Activated T-helper 1 cell treated with Interleukin-2 at 50 U/mL for 16 hours (primary cell): ENCODE measurements around the gene CLEC1B.
"Not testable (repeated sequence)": the region's sequence is repeated elsewhere in the genome, so short reads cannot be mapped to it uniquely, and the experiment has no call there.

Source experiments
- DNase-seq: peaks from one replicate; pipeline ENCODE4 v3.0.0-alpha.2; 2020; ENCODE audit warnings: low read depth

CLEC1B gene

GRCh38 chr12:9999016-9999415 is at the start of gene CLEC1B:
CLEC1B (minus strand) TSS chr12:9999121; CDS start chr12:9999100, 21 bp downstream.
- DNase-seq: no peak

DNA sequence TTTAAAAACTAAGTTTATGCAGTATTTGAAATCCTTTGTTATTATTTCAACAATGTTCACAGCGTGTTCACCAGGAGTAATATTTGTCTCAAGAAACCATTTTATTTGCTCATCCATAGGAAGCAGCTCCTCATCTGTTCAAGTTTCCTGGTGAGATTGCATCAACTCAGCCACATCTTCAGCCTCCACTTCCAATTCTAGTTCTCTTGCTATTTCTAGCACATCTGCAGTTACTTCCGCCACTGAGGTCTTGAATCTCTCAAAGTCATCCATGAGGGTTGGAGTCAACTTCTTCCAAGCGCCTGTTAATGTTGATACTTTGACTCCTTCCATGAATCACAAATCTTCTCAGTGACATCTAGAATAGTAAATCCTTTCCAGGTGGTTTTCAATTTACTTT is 49.6 kb upstream of the CLEC1B start:
- no peak for DNase-seq

- no peak for DNase-seq
These were observed 43.2 kb upstream of the CLEC1B start for GRCh38 chr12:10042167-10042566.

DNA sequence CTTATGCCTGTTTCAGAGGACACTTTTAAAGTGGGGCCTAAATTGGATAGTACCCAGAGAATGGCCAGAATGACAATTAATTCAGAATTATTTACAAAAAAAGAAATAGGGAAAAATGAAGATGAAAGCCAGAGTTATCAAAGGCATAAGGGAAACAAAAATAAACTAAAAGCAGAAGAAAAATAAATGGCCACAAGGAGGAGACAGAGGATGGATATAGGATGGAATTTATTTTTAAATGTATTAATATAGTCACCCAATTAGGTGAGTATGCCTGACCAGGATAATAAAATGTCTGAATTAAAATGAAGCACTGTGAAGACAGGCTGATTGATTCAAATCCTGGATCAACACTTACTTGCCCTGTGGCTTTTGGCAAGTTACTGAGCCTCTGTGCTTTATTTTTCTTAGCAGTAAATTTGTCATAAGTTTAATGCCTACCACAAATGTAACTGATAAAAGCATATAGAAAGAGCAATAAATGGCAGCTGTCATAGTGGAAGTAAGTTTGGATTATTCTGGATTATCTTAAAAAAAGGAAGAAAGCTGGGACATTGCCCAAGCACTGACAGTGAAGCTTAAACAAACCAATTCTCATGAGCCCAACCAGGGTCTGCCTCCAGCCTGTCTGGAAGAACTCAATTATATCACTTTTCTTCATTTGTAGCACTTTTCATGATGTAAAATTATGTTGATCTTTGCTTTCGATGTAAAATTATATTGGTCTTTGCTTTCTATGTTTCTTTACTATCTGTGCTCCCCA is 35.0 kb upstream of the CLEC1B start:
- DNase-seq: no peak

DNA sequence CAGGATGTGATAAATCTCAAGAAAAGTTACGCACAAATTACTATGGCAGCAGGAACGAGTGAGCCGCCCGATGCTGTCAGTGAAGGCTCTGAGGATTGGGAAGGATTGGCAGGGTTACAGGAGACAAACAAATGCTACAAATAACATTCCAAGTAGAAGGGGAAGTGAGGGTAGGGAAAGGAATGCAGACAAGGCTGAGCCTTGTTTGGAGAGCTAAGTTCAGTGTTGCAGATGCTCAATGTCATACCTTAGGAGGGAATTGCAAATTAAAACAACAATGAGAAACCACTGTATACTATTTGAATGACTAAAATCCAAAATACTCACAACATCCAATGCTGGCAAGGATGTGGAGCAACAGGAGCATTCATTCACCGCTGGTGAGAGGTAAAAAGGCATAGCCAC is 32.9 kb upstream of the CLEC1B start:
- no peak for DNase-seq

DNA sequence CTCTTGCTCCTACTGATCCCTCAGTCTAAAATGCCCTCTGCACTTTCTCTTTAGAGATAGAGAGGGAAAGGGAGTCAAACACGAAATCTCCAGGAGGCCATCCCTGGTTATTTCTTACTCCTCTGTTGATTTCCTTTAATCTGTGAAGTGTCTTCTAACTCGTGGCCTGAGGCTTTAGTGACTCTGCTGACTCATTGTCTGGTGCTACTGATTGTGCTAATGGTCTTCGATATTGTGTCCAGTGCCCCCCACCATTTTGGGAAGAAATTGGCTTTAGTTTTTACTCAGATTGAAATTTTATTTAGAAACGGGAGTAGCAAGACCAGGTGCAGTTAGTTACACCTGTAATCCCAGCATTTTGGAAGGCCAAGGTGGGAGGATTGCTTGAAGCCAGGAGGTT is 32.4 kb upstream of the CLEC1B start:
- DNase-seq: no peak

GRCh38 chr12:10030446-10030845 is 31.5 kb upstream of the CLEC1B start, which contains the start of gene CLEC9A:
CLEC9A (plus strand) TSS chr12:10030682; CDS start chr12:10052688, 22,006 bp downstream.
- no peak for DNase-seq

DNA sequence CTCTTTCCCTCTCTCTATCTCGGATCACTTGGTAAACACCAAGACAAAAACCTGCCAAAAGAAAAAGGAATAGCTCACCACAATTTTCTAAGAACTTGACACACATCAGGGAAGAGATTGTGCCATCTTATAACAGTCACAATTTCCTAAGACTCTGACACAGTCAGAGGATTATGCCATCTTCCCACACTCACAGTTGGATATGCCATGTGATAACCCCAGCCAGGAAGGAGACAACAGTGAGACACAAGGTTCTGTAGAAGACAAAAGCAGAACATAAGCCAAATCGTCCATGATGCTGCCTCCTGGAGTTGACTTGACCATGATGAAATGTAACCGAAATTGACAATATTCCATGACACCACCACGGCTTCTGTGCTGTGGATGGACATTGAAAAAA is 28.8 kb upstream of the CLEC1B start:
- DNase-seq: no peak

DNA sequence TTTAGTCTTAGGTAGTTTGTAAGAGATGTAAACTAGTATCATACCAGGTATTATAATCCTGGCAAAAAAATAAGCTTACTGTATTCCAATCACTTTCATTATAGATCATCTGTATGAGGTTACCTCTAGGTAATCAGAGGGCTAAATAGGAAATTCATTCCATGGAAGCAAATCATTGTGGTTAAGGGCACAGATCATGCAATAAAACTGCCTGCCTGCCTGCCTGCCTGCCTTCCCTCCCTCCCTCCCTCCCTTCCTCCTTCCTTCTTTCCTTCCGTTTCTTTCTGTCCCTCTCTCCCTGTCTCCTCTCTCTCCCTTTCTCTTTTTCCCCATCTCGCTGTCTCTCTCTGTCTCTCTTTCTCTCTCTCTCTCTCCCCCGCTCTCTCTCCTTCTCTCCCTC is 28.4 kb upstream of the CLEC1B start:
- no peak for DNase-seq

- DNase-seq: not testable (repeated sequence)
These were observed 27.7 kb upstream of the CLEC1B start for GRCh38 chr12:10026666-10027065.

DNA sequence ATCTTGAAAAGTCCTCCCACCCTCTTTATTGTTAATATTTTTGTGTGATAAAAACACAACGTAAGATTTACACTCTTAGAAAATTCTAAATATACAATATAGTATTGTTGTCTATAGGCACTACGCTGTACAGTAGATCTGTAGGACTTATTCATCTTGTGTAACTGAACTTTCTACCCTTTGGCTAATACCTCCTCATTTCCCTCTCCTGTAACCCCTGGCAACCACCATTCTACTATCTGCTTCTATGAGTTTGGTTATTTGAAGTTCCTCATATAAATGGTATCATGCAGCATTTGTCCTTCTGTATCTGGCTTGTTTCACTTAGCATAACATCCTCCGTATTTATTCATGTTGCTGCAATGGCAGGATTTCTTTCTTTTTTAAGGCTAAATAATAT is 26.3 kb upstream of the CLEC1B start:
- no peak for DNase-seq

GRCh38 chr12:10021342-10021741 is 22.4 kb upstream of the CLEC1B start:
- no peak for DNase-seq

DNA sequence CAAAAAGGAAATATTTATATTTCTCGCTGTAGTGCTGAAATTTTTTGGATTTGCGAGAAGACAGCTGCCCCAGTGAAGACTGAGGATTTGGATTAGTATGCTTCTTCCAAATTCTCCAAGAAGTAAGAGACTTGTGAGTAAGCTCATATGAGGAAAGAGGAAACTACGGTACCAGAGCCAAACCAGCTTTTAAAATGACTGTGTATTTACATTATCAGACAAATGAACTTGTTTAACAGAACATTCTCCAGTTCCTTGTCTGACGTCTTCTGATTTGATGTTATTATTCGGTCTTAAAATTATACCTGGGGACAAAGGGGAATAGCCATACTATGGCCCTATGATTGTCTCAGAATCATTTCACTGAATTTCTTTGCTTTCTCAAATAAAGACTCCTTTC is 19.5 kb upstream of the CLEC1B start:
- DNase-seq: no peak

DNA sequence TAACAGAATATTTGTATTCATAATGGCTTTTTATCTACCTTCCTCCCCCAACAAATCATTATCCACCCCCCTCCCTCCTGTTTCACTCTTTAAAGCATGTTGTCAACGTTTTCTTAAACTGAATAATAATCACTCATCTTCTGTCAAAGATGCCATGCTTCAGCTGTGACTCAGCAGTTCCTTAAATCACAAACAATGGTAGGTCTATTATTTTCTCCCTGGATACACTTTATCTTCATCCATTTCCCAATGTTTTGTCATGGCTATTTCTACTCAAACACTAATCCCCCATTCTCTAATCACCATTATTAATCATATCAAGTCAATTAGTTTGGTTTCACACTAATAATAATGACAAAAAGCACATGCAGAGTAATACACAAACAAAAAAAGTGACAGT is 18.0 kb upstream of the CLEC1B start:
- no peak for DNase-seq

DNA sequence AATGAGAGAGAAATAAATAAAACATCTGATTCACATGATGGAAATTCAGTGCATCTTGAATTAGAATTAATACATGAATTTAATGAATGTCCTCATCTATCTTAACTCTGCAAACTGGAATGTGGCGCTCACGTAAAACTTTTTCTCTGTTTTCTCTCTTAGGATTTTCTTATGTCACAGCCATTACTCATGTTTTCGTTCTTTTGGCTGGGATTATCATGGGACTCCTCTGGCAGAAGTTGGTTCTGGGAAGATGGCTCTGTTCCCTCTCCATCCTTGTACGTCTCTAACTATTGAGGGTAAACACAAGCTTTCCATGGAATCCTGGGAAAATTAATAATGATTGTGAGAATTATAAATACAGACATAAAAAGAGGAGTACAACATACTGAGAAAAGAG is 16.5 kb upstream of the CLEC1B start:
- DNase-seq: no peak

- DNase-seq: no peak
These were observed 13.9 kb upstream of the CLEC1B start for GRCh38 chr12:10012630-10013330.

- DNase-seq: no peak
These were observed 2.4 kb upstream of the CLEC1B start for GRCh38 chr12:10001171-10001776.

DNA sequence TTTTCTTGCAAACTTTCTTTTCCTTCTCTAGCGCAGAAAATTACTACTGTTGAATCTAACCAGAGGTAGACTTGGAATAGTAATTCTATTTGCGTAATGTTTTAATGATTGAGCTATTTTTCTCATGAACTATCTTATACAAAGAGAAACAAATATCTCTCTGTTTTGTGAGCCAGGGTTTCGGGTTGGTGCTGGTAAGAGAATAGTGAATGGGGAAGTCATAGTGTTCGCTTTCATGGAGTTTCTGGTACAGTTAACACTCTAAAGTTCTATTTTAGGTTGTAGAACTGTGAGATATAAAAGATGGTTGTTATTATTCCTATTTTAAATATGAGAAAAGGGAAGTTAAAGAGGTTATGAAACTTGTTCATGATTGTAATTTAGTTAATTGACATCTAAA is 6.6 kb downstream of the CLEC1B start:
- no peak for DNase-seq

DNA sequence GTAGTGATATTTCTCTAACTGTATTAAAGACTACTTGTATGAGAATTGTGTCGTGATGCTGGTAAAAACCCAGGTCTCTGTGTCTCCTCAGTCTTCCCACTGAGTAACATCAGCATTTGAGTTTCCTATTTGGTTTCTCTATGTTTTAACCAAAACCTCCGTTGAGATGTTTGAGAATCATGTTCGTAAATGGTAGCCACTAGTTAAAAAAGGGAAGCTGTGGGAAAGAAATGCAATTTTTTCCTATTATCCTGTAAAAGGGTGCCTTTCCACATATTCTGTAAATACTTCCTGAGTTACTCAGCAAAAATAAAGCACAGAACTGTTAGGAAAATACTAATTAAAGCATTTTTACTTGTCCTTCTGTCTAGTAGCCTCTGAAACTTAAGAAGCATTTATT is 7.0 kb downstream of the CLEC1B start:
- no peak for DNase-seq

DNA sequence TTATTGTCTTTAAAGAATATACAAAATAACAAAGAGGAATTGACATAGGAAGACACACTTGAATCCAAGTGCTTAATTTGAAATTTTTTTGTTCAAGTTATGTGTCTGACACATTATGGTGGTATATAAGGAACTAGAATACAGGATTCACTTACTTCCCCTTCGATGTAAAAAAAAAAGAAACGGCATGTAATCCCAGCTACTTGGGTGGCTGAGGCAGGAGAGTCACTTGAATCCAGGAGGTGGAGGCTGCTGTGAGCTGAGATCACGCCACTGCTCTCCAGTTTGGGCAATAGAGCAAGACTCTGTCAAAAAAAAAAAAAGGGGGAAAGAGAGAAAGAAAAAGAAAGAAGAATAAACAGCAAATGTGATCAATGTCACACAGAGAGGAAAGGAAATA is 18.8 kb downstream of the CLEC1B start:
- no peak for DNase-seq

- DNase-seq: no peak
These were observed 21.0 kb downstream of the CLEC1B start for GRCh38 chr12:9977916-9978315.

DNA sequence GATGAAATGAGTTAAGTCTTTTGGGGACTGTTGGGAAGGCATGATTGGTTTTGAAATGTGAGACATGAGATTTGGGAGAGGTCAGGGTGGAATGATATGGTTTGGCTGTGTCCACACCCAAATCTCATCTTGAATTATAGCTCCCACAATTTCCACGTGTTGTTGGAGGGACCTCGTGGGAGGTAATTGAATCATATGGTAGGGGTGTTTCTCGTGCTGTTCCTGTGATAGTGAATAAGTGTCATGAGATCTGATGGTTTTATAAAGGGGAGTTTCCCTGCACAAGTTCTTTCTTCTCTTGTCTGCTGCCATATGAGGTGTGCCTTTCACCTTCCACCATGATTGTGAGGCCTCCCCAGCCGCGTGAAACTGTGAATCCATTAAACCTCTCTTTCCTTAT is 22.3 kb downstream of the CLEC1B start:
- DNase-seq: not testable (repeated sequence)

- DNase-seq: no peak
These were observed 23.3 kb downstream of the CLEC1B start for GRCh38 chr12:9975614-9976013.
